H1 (cell line): ENCODE measurements around the gene OPRD1. TPM values are rescaled to one million over a fixed set of nuclear protein-coding genes. Genes with fewer than 3 reads are reported as not detected.

Experiments
- CTCF ChIA-PET: fragments of 300-600 bp; sonication (Branson Sonifier 250); formaldehyde crosslinking; loops from one replicate; lab custom pipeline; 2021; ENCODE audit not compliant: partially characterized antibody; lab: Charles Lee
- POLR2A ChIA-PET: fragments of 300-600 bp; sonication (Branson Sonifier 250); formaldehyde crosslinking; loops from one replicate; lab custom pipeline; 2021; ENCODE audit warnings: inconsistent platforms; ENCODE audit not compliant: partially characterized antibody; lab: Charles Lee
- DNase-seq, 2 experiments: peaks; one replicate each; pipeline versions ENCODE4 v3.0.0 to v3.0.0-alpha.2; 2010 to 2022; ENCODE audit warnings: low spot score in 2 of 2, low read depth in 1 of 2, mixed read lengths in 1 of 2
- FAIRE-seq: peaks from 2 replicates; lab custom pipeline; 2011; peaks lifted over from hg19 to GRCh38; lab: Jason Lieb, UNC
- H2AFZ ChIP-seq: 2 replicates; pipeline ENCODE4 v1.8.1; 2012; ENCODE audit warnings: low read length, inconsistent platforms
- H2AK5ac ChIP-seq: 2 replicates; pipeline ENCODE4 v1.6.1; 2013; ENCODE audit warnings: low read depth, low read length
- H2BK120ac ChIP-seq: replicated peaks from 2 replicates; pipeline ENCODE3; 2013; ENCODE audit warnings: low read depth, low read length, inconsistent platforms
- H2BK12ac ChIP-seq: 2 replicates; pipeline ENCODE4 v1.6.1; 2013; ENCODE audit warnings: low read depth, low read length
- H2BK15ac ChIP-seq: 2 replicates; pipeline ENCODE4 v1.6.1; 2013; ENCODE audit warnings: low read length
- H2BK20ac ChIP-seq: 2 replicates; pipeline ENCODE4 v1.6.1; 2013; ENCODE audit warnings: low read length
- H2BK5ac ChIP-seq: 2 replicates; pipeline ENCODE4 v1.6.1; 2013; ENCODE audit warnings: low read depth, low read length
- H3K14ac ChIP-seq: 2 replicates; pipeline ENCODE4 v1.6.1; 2013; ENCODE audit warnings: inconsistent platforms; ENCODE audit not compliant: insufficient read length
- H3K18ac ChIP-seq: 2 replicates; pipeline ENCODE4 v1.6.1; 2013; ENCODE audit warnings: low read length; ENCODE audit errors: extremely low read depth
- H3K23ac ChIP-seq: 2 replicates; pipeline ENCODE4 v1.6.1; 2013; ENCODE audit warnings: inconsistent platforms; ENCODE audit not compliant: insufficient read length
- H3K23me2 ChIP-seq: 2 replicates; pipeline ENCODE4 v1.6.1; 2013; ENCODE audit warnings: low read depth, low read length
- H3K27ac ChIP-seq: 2 replicates; pipeline ENCODE4 v1.6.1; 2011; ENCODE audit warnings: low read depth, low read length, inconsistent platforms
- H3K27me3 ChIP-seq, 4 experiments: replicated peaks in 1 of 4; 1 replicate in 1 of 4; 2 replicates in 3 of 4; pipeline versions ENCODE4 v1.6.1 to v1.8.1; 2011 to 2013; ENCODE audit warnings: low read length in 3 of 4, mild to moderate bottlenecking in 3 of 4, inconsistent platforms in 2 of 4, mixed read lengths in 2 of 4, moderate library complexity in 1 of 4; ENCODE audit not compliant: control insufficient read depth in 3 of 4, insufficient read depth in 3 of 4; ENCODE audit errors: extremely low read depth in 1 of 4
- H3K36me3 ChIP-seq, 4 experiments: 2 replicates each; pipeline versions ENCODE4 v1.6.1 to v1.8.1; 2011 to 2013; ENCODE audit warnings: mild to moderate bottlenecking in 4 of 4, low read length in 3 of 4, moderate library complexity in 2 of 4, control low read depth in 1 of 4, inconsistent platforms in 1 of 4; ENCODE audit not compliant: insufficient read depth in 4 of 4, control insufficient read depth in 2 of 4
- H3K4ac ChIP-seq: replicated peaks from 2 replicates; pipeline ENCODE3; 2013; ENCODE audit warnings: low read length, low read depth, mixed read lengths, inconsistent platforms; ENCODE audit not compliant: insufficient read length
- H3K4me1 ChIP-seq, 4 experiments: replicated peaks in 1 of 4; 1 replicate in 1 of 4; 2 replicates in 3 of 4; pipeline versions ENCODE4 v1.6.1 to v1.8.1; 2011 to 2013; ENCODE audit warnings: low read length in 3 of 4, inconsistent platforms in 2 of 4, mixed read lengths in 1 of 4; ENCODE audit not compliant: insufficient read depth in 4 of 4, control insufficient read depth in 3 of 4
- H3K4me2 ChIP-seq, 2 experiments: 2 replicates each; pipeline versions ENCODE4 v1.6.1 to v1.8.1; 2011 to 2013; ENCODE audit warnings: low read depth in 2 of 2, low read length in 2 of 2, control low read depth in 1 of 2, inconsistent platforms in 1 of 2, mild to moderate bottlenecking in 1 of 2; ENCODE audit not compliant: insufficient read depth in 1 of 2
- H3K4me3 ChIP-seq, 4 experiments: fragments of 200-600, 300-600 bp in 1 of 4; sonication (generic), shearing (Covaris generic), sonication (Bioruptor Twin) in 1 of 4; 2 replicates each; pipeline versions ENCODE4 v1.5.1 to v1.8.1; 2011 to 2016; ENCODE audit warnings: low read length in 4 of 4, low read depth in 3 of 4, control low read depth in 2 of 4, inconsistent platforms in 2 of 4, mild to moderate bottlenecking in 2 of 4, mixed read lengths in 1 of 4, moderate library complexity in 1 of 4; ENCODE audit not compliant: insufficient read depth in 2 of 4; ENCODE audit errors: extremely low read depth in 1 of 4
- H3K56ac ChIP-seq: replicated peaks from 2 replicates; pipeline ENCODE3; 2013; ENCODE audit warnings: low read depth, mild to moderate bottlenecking, mixed read lengths, low read length, inconsistent platforms; ENCODE audit not compliant: insufficient read length
- H3K79me1 ChIP-seq: 2 replicates; pipeline ENCODE4 v1.6.1; 2013; ENCODE audit warnings: low read depth, low read length, control low read depth
- H3K79me2 ChIP-seq, 2 experiments: 2 replicates each; pipeline versions ENCODE4 v1.6.1 to v1.8.1; 2012 to 2013; ENCODE audit warnings: low read length in 2 of 2, mild to moderate bottlenecking in 2 of 2, inconsistent platforms in 1 of 2; ENCODE audit not compliant: insufficient read depth in 2 of 2, control insufficient read depth in 1 of 2
- H3K9ac ChIP-seq, 4 experiments: replicated peaks in 1 of 4; 1 replicate in 1 of 4; 2 replicates in 3 of 4; pipeline versions ENCODE4 v1.6.1 to v1.8.1; 2011 to 2013; ENCODE audit warnings: low read depth in 3 of 4, low read length in 3 of 4, control low read depth in 2 of 4, mild to moderate bottlenecking in 2 of 4, moderate library complexity in 2 of 4, inconsistent platforms in 1 of 4; ENCODE audit errors: extremely low read depth in 1 of 4
- H3K9me3 ChIP-seq, 2 experiments: 2 replicates each; pipeline versions ENCODE4 v1.6.1 to v1.8.1; 2012 to 2013; ENCODE audit warnings: mild to moderate bottlenecking in 2 of 2, moderate library complexity in 2 of 2, control low read depth in 1 of 2, inconsistent platforms in 1 of 2, low read depth in 1 of 2, low read length in 1 of 2, mixed read lengths in 1 of 2; ENCODE audit not compliant: insufficient read depth in 2 of 2
- H4K20me1 ChIP-seq, 2 experiments: replicated peaks in 1 of 2; 2 replicates each; pipeline versions ENCODE3 to v1.8.1; 2011 to 2013; ENCODE audit warnings: inconsistent platforms in 2 of 2, low read length in 2 of 2, mild to moderate bottlenecking in 1 of 2; ENCODE audit not compliant: insufficient read depth in 2 of 2, control insufficient read depth in 1 of 2
- H4K5ac ChIP-seq: 2 replicates; pipeline ENCODE4 v1.6.1; 2013; ENCODE audit warnings: low read length, low read depth, mixed read lengths, inconsistent platforms; ENCODE audit not compliant: insufficient read length
- H4K8ac ChIP-seq: 2 replicates; pipeline ENCODE4 v1.8.0; 2013; ENCODE audit warnings: mild to moderate bottlenecking, moderate library complexity, low read length, inconsistent platforms; ENCODE audit not compliant: insufficient read depth; ENCODE audit errors: extremely low read depth
- H4K91ac ChIP-seq: replicated peaks from 2 replicates; pipeline ENCODE3; 2013; ENCODE audit warnings: low read length, mixed read lengths, inconsistent platforms; ENCODE audit not compliant: insufficient read length
- ATF2 ChIP-seq: IDR thresholded peaks from 2 replicates; pipeline ENCODE4 v1.6.1; 2012; ENCODE audit warnings: low read length, inconsistent platforms
- CHD1 ChIP-seq: IDR thresholded peaks from 2 replicates; pipeline ENCODE4 v1.6.1; 2012; ENCODE audit warnings: low read depth, low read length, improper control_type of control experiment
- CTCF ChIP-seq, 3 experiments: IDR thresholded peaks; 1 replicate in 2 of 3; 2 replicates in 1 of 3; pipeline versions ENCODE4 v1.5.1 to v1.6.1; 2011; ENCODE audit warnings: low read length in 3 of 3, mild to moderate bottlenecking in 3 of 3, inconsistent platforms in 2 of 3, low read depth in 1 of 3, moderate library complexity in 1 of 3; ENCODE audit not compliant: insufficient read depth in 1 of 3; ENCODE audit errors: control extremely low read depth in 1 of 3
- JUND ChIP-seq: IDR thresholded peaks from 2 replicates; pipeline ENCODE4 v1.6.1; 2011; ENCODE audit warnings: mild to moderate bottlenecking, improper control_type of control experiment, low read length
- KDM5A ChIP-seq: fragments of 200-600 bp; IDR thresholded peaks from 2 replicates; pipeline ENCODE4 v1.7.1; 2012; ENCODE audit warnings: mild to moderate bottlenecking, low read length, inconsistent platforms, mixed read lengths
- TBP ChIP-seq: IDR thresholded peaks from 2 replicates; pipeline ENCODE4 v1.6.1; 2011; ENCODE audit warnings: low read depth, low read length, improper control_type of control experiment
- WGBS, 2 experiments: shearing (Covaris generic) in 1 of 2; methylation state at CpG; one replicate each; pipeline versions ENCODE4 v1.1.6 to v1.1.7; 2013 to 2015; ENCODE audit warnings: low lambda C conversion rate in 2 of 2, mixed read lengths in 2 of 2, inconsistent platforms in 1 of 2, low coverage in 1 of 2, missing lambda C conversion rate in 1 of 2; ENCODE audit not compliant: insufficient replicate concordance in 2 of 2, insufficient coverage in 1 of 2, insufficient read length in 1 of 2; ENCODE audit errors: extremely low coverage in 1 of 2, missing lambda C conversion rate in 1 of 2; 5-methylcytosine and 5-hydroxymethylcytosine counted together
- polyA plus RNA-seq, 7 experiments: library from polyadenylated mRNA; depleted of rRNA in 3 of 7; stranded (reverse) in 5 of 7; unstranded in 2 of 7; fragments of >200 nt in 5 of 7; fragments of 200-250 nt in 2 of 7; gene quantifications; 1 replicate in 5 of 7; 2 replicates in 1 of 7; 4 replicates in 1 of 7; pipeline versions ENCODE4 v1.2.1 to v1.2.3, GENCODE V29; 2011 to 2013; ENCODE audit warnings: missing spikeins in 2 of 7, mixed read lengths in 2 of 7
- total RNA-seq: library from RNA; stranded (reverse); fragmentation: NEBNext Ultra II Directional; extraction: Animal tissue kit (Norgen Biotek cat#: 25700); gene quantifications from 2 replicates; pipeline ENCODE4 v1.2.1, GENCODE V29; 2021

OPRD1 gene
- total and polyA plus RNA-seq, 2 of the 8 experiments (the other 6 are each of a cell fraction or from before 2014, with no cell fraction given), result 2.6 to 3.7 TPM

GRCh38 chr1:28836421-28836956, 24.5 kb downstream of the OPRD1 start:
- Histone ChIP-seq H4K20me1 (no peaks in the 10 kb centered on the region), H4K5ac (no peak overlapping the region), H3K4me2 (no peak overlapping the region), H3K23me2 (no peaks in the 10 kb centered on the region), H3K27me3 (no peaks in the 10 kb centered on the region; a peak in 1 of 7 replicates), H4K8ac (no peak overlapping the region), H2BK15ac (no peak overlapping the region), H3K4me1 (no peaks in the 10 kb centered on the region; a peak in 1 of 7 replicates), H2BK120ac (no peak overlapping the region), H3K79me2 (no peaks in the 10 kb centered on the region), H3K9me3 (no peaks in the 10 kb centered on the region), H2AK5ac (no peak overlapping the region), H3K18ac (no peak overlapping the region), H3K9ac (no peak overlapping the region), H2BK20ac (no peak overlapping the region), H3K27ac (no peak overlapping the region), H3K36me3 (no peaks in the 10 kb centered on the region), H2BK12ac (no peak overlapping the region), H3K4ac (no peak overlapping the region), H3K4me3 (no peak overlapping the region), H3K79me1 (no peaks in the 10 kb centered on the region; the same call in 1 of the 2 replicates), H2AFZ (no peak overlapping the region), H2BK5ac (no peak overlapping the region), H3K23ac (no peak overlapping the region), H4K91ac (no peak overlapping the region), H3K56ac (no peak overlapping the region), H3K14ac (no peak overlapping the region)
- 90% methylated on average over 14 of the region's 15 CpGs; no CpG with 5 or more reads in 1 of the 2 experiments for WGBS, 2 experiments
- FAIRE-seq (no peak), DNase-seq (no peak)
- TF ChIP-seq CHD1, result no peak
- TF ChIP-seq ATF2, result no peak
- TF ChIP-seq JUND, result no peak
- TF ChIP-seq CTCF (IDR thresholded peaks at IDR 0.05; ENCODE audit: control extremely low read depth in 1 of 3, insufficient read depth in 1 of 3, low read depth in 1 of 3, low read length in 3 of 3), result no peak
- TF ChIP-seq KDM5A, result no peak
- TF ChIP-seq TBP, result no peak
- ChIA-PET POLR2A (interaction anchor here (0.6 to 1.7 kb wide), 4 partner anchors 22 to 188 kb away, joined by 3 to 8 read pairs (median 3); partner anchors contain the start of gene RNU11), CTCF (interaction anchor here (0.6 to 2.6 kb wide), 9 partner anchors 8 to 198 kb away, joined by 3 to 7 read pairs (median 3); no protein-coding TSS in a partner anchor)
